ENCODE results near the gene GRB7. TPM values are rescaled to one million over a fixed set of nuclear protein-coding genes. Genes with fewer than 3 reads are reported as not detected.

GRB7 gene
- total RNA-seq, 4 donors from 2014 or later = 0.51 to 14.3 (median 5.6) TPM

GRCh38 chr17:39767147-39767546 lies 29.4 kb downstream of the GRB7 start:
- no peaks in the 10 kb centered on the region for H3K27me3 ChIP-seq
- DNase-seq = no peak
- TF ChIP-seq CTCF (IDR thresholded peaks at IDR 0.05) (no peak), POLR2A (IDR thresholded peaks at IDR 0.05) (no peak)
- H3K36me3 ChIP-seq = no peaks in the 10 kb centered on the region
- H3K9me3 ChIP-seq = no peaks in the 10 kb centered on the region
- no peak overlapping the region for H3K27ac ChIP-seq
- intact Hi-C loops (cut with DNase I; ENCODE audit: low total_unique reads) = no loop called here
- no peaks in the 10 kb centered on the region for H3K4me1 ChIP-seq
- H3K4me3 ChIP-seq = no peak overlapping the region

- no peak overlapping the region for H3K4me3 ChIP-seq
- H3K27me3 ChIP-seq = no peaks in the 10 kb centered on the region
- no peaks in the 10 kb centered on the region for H3K36me3 ChIP-seq
- H3K27ac ChIP-seq = no peak overlapping the region
- DNase-seq = no peak
- H3K9me3 ChIP-seq = no peaks in the 10 kb centered on the region
- no peak for TF ChIP-seq CTCF (IDR thresholded peaks at IDR 0.05)
- no peak for TF ChIP-seq POLR2A (IDR thresholded peaks at IDR 0.05)
- intact Hi-C loops (cut with DNase I; ENCODE audit: low total_unique reads) = no loop called here
- H3K4me1 ChIP-seq = no peaks in the 10 kb centered on the region
These were observed 32.3 kb downstream of the GRB7 start for GRCh38 chr17:39769974-39770587.

- no peak for DNase-seq
- Histone ChIP-seq H3K36me3 (no peaks in the 10 kb centered on the region), H3K27me3 (no peaks in the 10 kb centered on the region), H3K4me3 (no peak overlapping the region), H3K9me3 (no peaks in the 10 kb centered on the region), H3K4me1 (no peaks in the 10 kb centered on the region), H3K27ac (no peak overlapping the region)
- TF ChIP-seq CTCF (IDR thresholded peaks at IDR 0.05) (no peak), POLR2A (IDR thresholded peaks at IDR 0.05) (no peak)
- intact Hi-C loops (cut with DNase I; ENCODE audit: low total_unique reads) = no loop called here
These were observed 34.7 kb downstream of the GRB7 start for GRCh38 chr17:39772415-39772814.

- no peaks in the 10 kb centered on the region for H3K9me3 ChIP-seq
- TF ChIP-seq POLR2A (IDR thresholded peaks at IDR 0.05) = no peak
- TF ChIP-seq CTCF (IDR thresholded peaks at IDR 0.05) = no peak
- H3K4me1 ChIP-seq = no peaks in the 10 kb centered on the region
- DNase-seq = no peak
- intact Hi-C loops (cut with DNase I; ENCODE audit: low total_unique reads) = no loop called here
- H3K36me3 ChIP-seq = no peaks in the 10 kb centered on the region
- no peak overlapping the region for H3K4me3 ChIP-seq
- no peaks in the 10 kb centered on the region for H3K27me3 ChIP-seq
- no peak overlapping the region for H3K27ac ChIP-seq
These were observed 35.5 kb downstream of the GRB7 start for GRCh38 chr17:39772987-39773934.

- no peaks in the 10 kb centered on the region for H3K9me3 ChIP-seq
- intact Hi-C loops (cut with DNase I; ENCODE audit: low total_unique reads) = no loop called here
- no peaks in the 10 kb centered on the region for H3K4me1 ChIP-seq
- DNase-seq = no peak
- TF ChIP-seq CTCF (IDR thresholded peaks at IDR 0.05) (no peak), POLR2A (IDR thresholded peaks at IDR 0.05) (no peak)
- H3K27me3 ChIP-seq = no peaks in the 10 kb centered on the region
- no peak overlapping the region for H3K27ac ChIP-seq
- H3K4me3 ChIP-seq = no peak overlapping the region
- no peaks in the 10 kb centered on the region for H3K36me3 ChIP-seq
These were observed 36.3 kb downstream of the GRB7 start for GRCh38 chr17:39774047-39774446.

Measured in uterus (tissue), 4 donors.